ENCODE results near the gene SMIM45.
"Not testable (repeated sequence)": the region's sequence is repeated elsewhere in the genome, so short reads cannot be mapped to it uniquely, and the experiment has no call there.

The SMIM45 gene

DNA sequence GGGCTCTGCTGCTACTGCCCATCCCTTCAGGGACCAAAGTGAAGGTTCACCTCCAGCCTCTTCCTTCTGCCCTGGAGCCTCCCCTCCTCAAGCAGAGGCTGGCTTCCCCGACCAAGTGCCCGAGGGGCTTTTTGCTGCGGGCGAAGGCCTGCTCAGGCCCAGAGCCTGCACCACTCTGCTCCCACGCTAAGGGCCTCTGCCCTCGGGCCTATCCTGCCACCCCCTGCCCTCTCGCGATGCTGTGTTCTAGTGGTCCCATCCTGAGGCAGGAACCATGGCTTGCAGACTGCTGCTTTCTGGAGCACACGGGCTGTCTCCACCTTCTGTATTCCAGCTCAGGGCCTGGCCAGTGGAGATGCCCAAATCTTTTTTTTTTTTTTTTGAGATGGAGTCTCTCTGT lies 16.4 kb upstream of the SMIM45 start:
- no peaks in the 10 kb centered on the region for H3K36me3 ChIP-seq (ENCODE audit: control insufficient read depth in 1 of 2, insufficient read depth in 2 of 2, low read length in 2 of 2)
- no peaks in the 10 kb centered on the region for H3K9me3 ChIP-seq (ENCODE audit: control insufficient read depth in 1 of 2, low read length in 2 of 2)
- H3K27me3 ChIP-seq (ENCODE audit: control insufficient read depth in 1 of 2, insufficient read depth in 2 of 2, low read length in 2 of 2), result no peaks in the 10 kb centered on the region
- no peak overlapping the region for H3K9ac ChIP-seq (ENCODE audit: low read depth in 1 of 2, low read length in 2 of 2)
- H3K4me3 ChIP-seq (ENCODE audit: low read depth in 1 of 2, low read length in 2 of 2), result no peak overlapping the region
- H3K4me1 ChIP-seq (ENCODE audit: control insufficient read depth in 1 of 2, insufficient read depth in 2 of 2, low read length in 2 of 2), result peaks cover 5 to 8% of the 10 kb centered on the region in 2 donors
- H3K27ac ChIP-seq (ENCODE audit: low read depth, low read length), result no peak overlapping the region

DNA sequence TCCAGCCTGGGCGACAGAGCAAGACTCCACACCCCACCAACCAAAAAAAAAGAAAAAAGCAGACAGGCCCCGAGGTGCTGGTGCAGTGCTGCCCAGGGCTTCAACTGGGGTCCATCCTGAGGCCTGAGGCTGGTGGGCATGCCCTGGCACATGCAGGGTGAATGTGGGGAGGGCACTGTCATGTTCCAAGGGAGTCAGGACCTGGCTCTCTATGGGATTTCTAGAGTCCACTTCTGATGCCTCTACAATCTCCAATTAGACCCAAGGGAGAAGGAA lies 15.1 kb upstream of the SMIM45 start:
- H3K27ac ChIP-seq (ENCODE audit: low read depth, low read length), result no peak overlapping the region
- no peak overlapping the region for H3K4me3 ChIP-seq (ENCODE audit: low read depth in 1 of 2, low read length in 2 of 2)
- peaks cover 10 to 17% of the 10 kb centered on the region in 2 donors for H3K4me1 ChIP-seq (ENCODE audit: control insufficient read depth in 1 of 2, insufficient read depth in 2 of 2, low read length in 2 of 2)
- H3K27me3 ChIP-seq (ENCODE audit: control insufficient read depth in 1 of 2, insufficient read depth in 2 of 2, low read length in 2 of 2), result no peaks in the 10 kb centered on the region
- no peaks in the 10 kb centered on the region for H3K9me3 ChIP-seq (ENCODE audit: control insufficient read depth in 1 of 2, low read length in 2 of 2)
- peaks cover 0 to 6% of the 10 kb centered on the region in 2 donors for H3K36me3 ChIP-seq (ENCODE audit: control insufficient read depth in 1 of 2, insufficient read depth in 2 of 2, low read length in 2 of 2)
- H3K9ac ChIP-seq (ENCODE audit: low read depth in 1 of 2, low read length in 2 of 2), result no peak overlapping the region

DNA sequence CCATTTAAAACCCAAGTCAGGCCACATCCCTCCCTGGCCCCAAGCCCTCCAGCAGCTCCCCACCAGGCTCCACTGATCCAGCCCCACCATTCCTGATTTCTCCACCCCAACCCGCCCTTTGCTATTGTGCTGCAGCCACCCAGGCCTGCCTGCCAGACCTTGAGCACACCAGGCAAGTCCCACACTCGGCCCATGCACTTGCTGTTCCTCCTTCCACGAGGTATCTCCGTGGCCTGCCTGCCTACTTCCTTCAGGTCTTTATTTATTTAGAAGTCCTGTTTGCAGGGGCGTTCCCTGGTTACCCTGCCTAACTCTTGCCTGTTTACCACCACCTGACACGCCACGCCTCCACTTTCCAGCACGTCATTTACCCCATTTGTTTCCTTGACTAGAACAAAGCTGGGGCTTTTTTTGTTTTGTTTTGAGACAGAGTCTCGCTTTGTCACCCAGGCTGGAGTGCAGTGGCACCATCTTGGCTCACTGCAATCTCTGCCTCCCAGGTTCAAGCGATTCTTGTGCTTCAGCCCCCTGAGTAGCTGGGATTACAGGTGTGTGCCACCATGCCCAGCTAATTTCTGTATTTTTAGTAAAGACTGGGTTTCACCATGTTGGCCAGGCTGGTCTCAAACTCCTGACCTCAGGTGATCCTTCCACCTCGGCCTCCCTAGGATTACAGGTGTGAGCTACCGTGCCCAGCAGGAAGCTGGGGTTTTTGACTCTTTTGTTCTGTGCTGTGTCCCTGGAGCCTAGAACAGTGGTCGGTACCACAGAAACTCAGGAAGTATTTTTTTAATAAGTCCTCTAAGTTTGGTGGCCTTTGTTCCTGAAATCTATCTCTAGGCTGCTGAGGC lies 11.7 kb upstream of the SMIM45 start:
- Histone ChIP-seq H3K36me3 (ENCODE audit: control insufficient read depth in 1 of 2, insufficient read depth in 2 of 2, low read length in 2 of 2) (peaks cover 0 to 6% of the 10 kb centered on the region in 2 donors), H3K4me1 (ENCODE audit: control insufficient read depth in 1 of 2, insufficient read depth in 2 of 2, low read length in 2 of 2) (peaks cover 17 to 21% of the 10 kb centered on the region in 2 donors), H3K4me3 (ENCODE audit: low read depth in 1 of 2, low read length in 2 of 2) (peak overlapping the region in 1 of 2 donors; percentile 44), H3K9me3 (ENCODE audit: control insufficient read depth in 1 of 2, low read length in 2 of 2) (no peaks in the 10 kb centered on the region), H3K27ac (ENCODE audit: low read depth, low read length) (peak overlapping the region; percentile 82), H3K27me3 (ENCODE audit: control insufficient read depth in 1 of 2, insufficient read depth in 2 of 2, low read length in 2 of 2) (no peaks in the 10 kb centered on the region), H3K9ac (ENCODE audit: low read depth in 1 of 2, low read length in 2 of 2) (peak overlapping the region in 1 of 2 donors; percentile 28)

DNA sequence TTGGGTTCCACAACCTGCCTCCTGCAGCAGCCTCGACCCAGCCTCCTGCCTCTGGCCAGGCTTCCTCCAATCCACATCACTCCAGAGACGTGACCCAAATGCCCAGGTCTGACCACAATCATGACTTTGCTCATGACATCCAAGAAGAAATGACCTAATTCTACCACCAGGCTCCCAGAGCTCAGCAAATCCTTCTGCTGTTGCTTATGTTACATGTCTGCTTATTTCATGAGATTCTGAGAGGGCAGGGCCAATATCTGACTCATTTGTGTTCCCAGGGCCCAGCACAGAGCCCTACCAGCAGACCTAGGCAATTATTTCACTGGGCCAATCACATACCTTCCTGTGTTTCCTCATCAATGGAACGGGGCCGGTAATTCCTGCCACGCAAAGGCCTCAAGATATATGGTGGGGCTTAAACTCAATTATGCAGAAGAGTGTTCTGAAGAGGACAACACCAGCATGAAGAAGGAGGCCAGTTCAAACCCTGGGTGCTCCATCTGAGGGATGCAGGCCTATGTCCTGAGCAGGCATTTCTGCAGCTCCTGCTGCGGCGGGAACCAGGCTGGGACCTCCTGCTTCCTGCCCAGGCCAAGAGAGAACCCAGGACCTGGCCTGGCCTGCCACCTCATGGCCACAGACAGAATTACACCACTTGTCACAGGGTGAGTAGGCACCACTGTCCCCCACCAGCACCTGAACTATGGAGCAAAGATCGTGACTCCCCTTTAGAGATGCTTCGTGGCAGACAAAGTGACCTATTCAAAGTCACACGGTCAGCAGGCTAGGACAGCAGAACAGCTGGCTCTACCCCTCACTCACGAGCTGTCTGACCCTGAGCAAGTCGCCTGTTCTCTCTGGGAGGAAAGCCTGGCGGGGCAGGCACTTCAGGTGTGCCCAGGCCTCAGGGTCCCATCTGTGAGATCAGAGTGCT lies 10.9 kb upstream of the SMIM45 start:
- peak overlapping the region; percentile 55 for H3K27ac ChIP-seq (ENCODE audit: low read depth, low read length)
- peaks cover 23 to 26% of the 10 kb centered on the region in 2 donors for H3K4me1 ChIP-seq (ENCODE audit: control insufficient read depth in 1 of 2, insufficient read depth in 2 of 2, low read length in 2 of 2)
- peak overlapping the region in 1 of 2 donors; percentile 9 for H3K4me3 ChIP-seq (ENCODE audit: low read depth in 1 of 2, low read length in 2 of 2)
- no peaks in the 10 kb centered on the region for H3K9me3 ChIP-seq (ENCODE audit: control insufficient read depth in 1 of 2, low read length in 2 of 2)
- H3K36me3 ChIP-seq (ENCODE audit: control insufficient read depth in 1 of 2, insufficient read depth in 2 of 2, low read length in 2 of 2), result peaks cover 0 to 6% of the 10 kb centered on the region in 2 donors
- peak overlapping the region; percentile 28 to 38 for H3K9ac ChIP-seq (ENCODE audit: low read depth in 1 of 2, low read length in 2 of 2)
- no peaks in the 10 kb centered on the region for H3K27me3 ChIP-seq (ENCODE audit: control insufficient read depth in 1 of 2, insufficient read depth in 2 of 2, low read length in 2 of 2)

DNA sequence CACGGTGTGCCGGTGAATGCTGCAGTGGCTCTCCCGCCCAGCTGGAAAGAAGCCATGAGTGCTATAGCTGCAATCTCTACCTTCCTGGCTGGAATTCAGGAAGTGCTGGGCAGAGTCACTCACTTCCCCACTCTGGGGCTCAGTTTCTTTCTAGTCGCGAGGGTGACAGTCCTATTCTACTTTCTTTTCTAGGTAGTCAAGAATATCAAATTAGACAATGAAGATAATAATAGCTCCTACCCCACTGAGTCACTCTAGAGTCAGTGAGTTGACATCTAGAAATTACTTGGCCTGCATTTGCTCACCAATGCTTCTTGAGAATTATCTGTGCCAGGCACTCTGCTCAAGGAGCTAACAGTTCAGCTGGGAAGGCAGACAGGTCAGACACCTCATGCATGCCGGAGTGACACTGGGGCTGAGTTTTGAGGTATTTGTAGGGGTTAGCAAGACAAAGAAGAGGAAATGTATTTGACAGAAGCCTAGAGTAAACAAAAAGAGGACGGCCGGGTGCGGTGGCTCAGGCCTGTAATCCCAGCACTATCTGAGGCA lies 8.2 kb upstream of the SMIM45 start:
- peaks cover 28 to 32% of the 10 kb centered on the region in 2 donors for H3K4me1 ChIP-seq (ENCODE audit: control insufficient read depth in 1 of 2, insufficient read depth in 2 of 2, low read length in 2 of 2)
- no peak overlapping the region for H3K27ac ChIP-seq (ENCODE audit: low read depth, low read length)
- no peaks in the 10 kb centered on the region for H3K9me3 ChIP-seq (ENCODE audit: control insufficient read depth in 1 of 2, low read length in 2 of 2)
- H3K4me3 ChIP-seq (ENCODE audit: low read depth in 1 of 2, low read length in 2 of 2), result no peak overlapping the region
- no peaks in the 10 kb centered on the region for H3K27me3 ChIP-seq (ENCODE audit: control insufficient read depth in 1 of 2, insufficient read depth in 2 of 2, low read length in 2 of 2)
- H3K36me3 ChIP-seq (ENCODE audit: control insufficient read depth in 1 of 2, insufficient read depth in 2 of 2, low read length in 2 of 2), result peaks cover 0 to 6% of the 10 kb centered on the region in 2 donors
- no peak overlapping the region for H3K9ac ChIP-seq (ENCODE audit: low read depth in 1 of 2, low read length in 2 of 2)

DNA sequence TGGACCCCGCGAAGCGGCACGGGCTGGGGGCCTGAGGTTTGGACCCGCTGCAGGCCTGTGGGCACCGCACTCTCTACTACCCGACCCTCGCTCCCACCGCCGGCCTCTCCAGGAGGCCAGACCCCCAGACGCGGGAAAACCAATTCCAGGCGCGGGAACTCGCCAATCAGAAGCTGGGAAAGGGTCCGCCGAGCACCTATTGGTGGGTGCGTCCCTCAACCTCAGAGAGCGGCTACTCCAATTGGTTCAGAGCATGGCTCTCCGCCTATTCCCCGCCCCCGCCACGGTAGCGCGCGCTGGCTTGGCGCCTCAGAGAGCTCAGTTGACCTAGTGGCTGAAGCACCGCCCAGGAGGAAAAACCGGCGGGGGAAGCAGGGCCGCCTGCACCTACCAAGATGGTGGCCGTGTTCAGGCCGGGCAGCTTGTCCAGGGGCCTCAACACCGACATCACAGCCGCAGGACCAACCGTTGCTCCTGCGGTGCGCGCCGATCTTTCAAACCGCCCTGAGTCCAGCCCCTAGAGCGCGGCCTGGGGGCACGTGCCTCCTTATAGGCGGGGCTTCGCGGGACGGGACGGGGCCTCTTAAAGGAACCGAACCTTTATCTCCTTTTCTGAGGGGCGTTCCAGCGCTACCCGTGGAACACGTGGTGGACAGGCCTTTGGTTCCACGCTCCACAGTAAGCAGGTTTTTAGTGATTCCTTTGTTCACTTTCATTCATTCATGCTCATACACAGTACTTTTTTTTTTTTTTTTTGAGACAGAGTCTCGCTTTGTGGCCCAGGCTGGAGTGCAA lies 5.1 kb upstream of the SMIM45 start, which contains the start of gene CENPM:
TSS of gene CENPM (minus strand) at position 524 of the 795 bp plus-strand sequence. CDS start at position 448, 76 bp downstream.
- Histone ChIP-seq H3K27ac (ENCODE audit: low read depth, low read length) (no peak within 1 kb of the TSS), H3K36me3 (ENCODE audit: control insufficient read depth in 1 of 2, insufficient read depth in 2 of 2, low read length in 2 of 2) (peaks cover 0 to under 1% of the 10 kb centered on the region in 2 donors), H3K9ac (ENCODE audit: low read depth in 1 of 2, low read length in 2 of 2) (peak within 1 kb of the TSS; percentile 65 to 72), H3K27me3 (ENCODE audit: control insufficient read depth in 1 of 2, insufficient read depth in 2 of 2, low read length in 2 of 2) (no peaks in the 10 kb centered on the region), H3K4me3 (ENCODE audit: low read depth in 1 of 2, low read length in 2 of 2) (peak within 1 kb of the TSS; percentile 88 to 94), H3K4me1 (ENCODE audit: control insufficient read depth in 1 of 2, insufficient read depth in 2 of 2, low read length in 2 of 2) (peaks cover 15 to 18% of the 10 kb centered on the region in 2 donors), H3K9me3 (ENCODE audit: control insufficient read depth in 1 of 2, low read length in 2 of 2) (no peaks in the 10 kb centered on the region)

DNA sequence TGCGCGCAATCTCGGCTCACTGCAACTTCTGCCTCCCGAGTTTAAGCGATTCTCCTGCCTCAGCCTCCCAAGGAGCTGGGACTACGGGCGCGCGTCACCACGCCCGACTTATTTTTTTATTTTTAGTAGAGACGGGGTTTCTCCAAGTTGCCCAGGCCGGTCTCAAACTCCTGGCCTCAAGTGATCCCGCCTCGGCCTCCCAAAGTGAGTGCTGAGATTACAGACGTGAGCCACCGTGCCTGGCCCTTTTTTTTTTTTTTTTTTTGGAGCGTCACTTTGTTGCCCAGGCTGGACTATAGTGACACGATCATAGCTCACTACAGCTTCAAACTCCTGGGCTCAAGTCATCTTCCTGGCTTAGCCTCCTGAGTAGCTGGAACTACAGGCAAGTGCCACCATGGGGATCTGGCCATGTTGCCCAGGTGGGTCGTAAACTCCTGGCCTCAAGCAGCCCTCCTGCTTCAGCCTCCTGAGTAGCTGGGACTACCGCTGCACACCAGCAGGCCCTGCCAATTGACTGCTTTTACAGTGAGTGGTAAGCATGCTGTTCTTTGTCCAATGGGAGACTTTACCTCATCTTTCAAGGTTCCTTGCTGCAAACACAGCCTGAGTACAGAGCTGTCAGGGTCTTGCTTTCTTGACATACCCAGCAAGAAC lies 4.4 kb upstream of the SMIM45 start:
- Histone ChIP-seq H3K27me3 (ENCODE audit: control insufficient read depth in 1 of 2, insufficient read depth in 2 of 2, low read length in 2 of 2) (no peaks in the 10 kb centered on the region), H3K36me3 (ENCODE audit: control insufficient read depth in 1 of 2, insufficient read depth in 2 of 2, low read length in 2 of 2) (no peaks in the 10 kb centered on the region), H3K9me3 (ENCODE audit: control insufficient read depth in 1 of 2, low read length in 2 of 2) (no peaks in the 10 kb centered on the region), H3K4me1 (ENCODE audit: control insufficient read depth in 1 of 2, insufficient read depth in 2 of 2, low read length in 2 of 2) (peaks cover 15 to 18% of the 10 kb centered on the region in 2 donors), H3K4me3 (ENCODE audit: low read depth in 1 of 2, low read length in 2 of 2) (peak overlapping the region; percentile 88 to 94), H3K27ac (ENCODE audit: low read depth, low read length) (no peak overlapping the region), H3K9ac (ENCODE audit: low read depth in 1 of 2, low read length in 2 of 2) (peak overlapping the region; percentile 25 to 42)

DNA sequence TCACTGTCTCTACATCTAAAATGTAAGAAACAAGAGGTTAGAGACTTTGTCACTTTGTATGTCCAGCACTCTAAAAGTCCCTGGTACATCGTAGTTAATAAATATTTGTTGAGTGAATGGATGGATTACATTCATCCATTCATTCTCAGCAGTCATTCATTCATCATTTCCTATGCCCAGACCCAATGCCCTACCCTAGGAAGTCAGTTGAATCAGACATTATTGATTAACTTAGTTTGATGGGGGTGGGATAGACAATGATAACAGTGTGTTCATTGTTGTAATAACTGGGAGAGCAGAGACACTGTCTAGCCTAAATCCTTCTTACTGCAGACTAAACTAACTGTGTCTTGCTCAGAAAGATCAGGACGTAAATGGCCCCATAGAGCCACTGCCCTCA lies 3.8 kb upstream of the SMIM45 start:
- H3K9me3 ChIP-seq (ENCODE audit: control insufficient read depth in 1 of 2, low read length in 2 of 2), result no peaks in the 10 kb centered on the region
- H3K4me3 ChIP-seq (ENCODE audit: low read depth in 1 of 2, low read length in 2 of 2), result no peak overlapping the region
- no peaks in the 10 kb centered on the region for H3K27me3 ChIP-seq (ENCODE audit: control insufficient read depth in 1 of 2, insufficient read depth in 2 of 2, low read length in 2 of 2)
- no peaks in the 10 kb centered on the region for H3K36me3 ChIP-seq (ENCODE audit: control insufficient read depth in 1 of 2, insufficient read depth in 2 of 2, low read length in 2 of 2)
- H3K4me1 ChIP-seq (ENCODE audit: control insufficient read depth in 1 of 2, insufficient read depth in 2 of 2, low read length in 2 of 2), result peaks cover 15 to 18% of the 10 kb centered on the region in 2 donors
- no peak overlapping the region for H3K27ac ChIP-seq (ENCODE audit: low read depth, low read length)
- no peak overlapping the region for H3K9ac ChIP-seq (ENCODE audit: low read depth in 1 of 2, low read length in 2 of 2)

DNA sequence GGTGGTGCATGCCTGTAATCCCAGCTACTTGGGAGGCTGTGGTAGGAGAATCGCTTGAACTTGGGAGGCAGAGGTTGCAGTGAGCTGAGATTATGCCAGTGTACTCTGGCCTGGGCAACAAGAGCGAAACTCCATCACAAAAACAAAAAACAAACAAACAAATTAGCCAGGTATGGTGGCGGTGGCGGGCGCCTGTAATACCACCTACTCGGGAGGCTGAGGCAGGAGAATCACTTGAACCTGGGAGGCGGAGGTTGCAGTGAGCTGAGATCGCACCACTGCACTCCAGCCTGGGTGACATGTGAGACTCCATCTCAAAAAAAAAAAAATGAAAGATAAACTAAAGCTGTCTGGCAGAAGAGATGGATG lies 3.0 kb upstream of the SMIM45 start:
- not testable (repeated sequence) for H3K27ac ChIP-seq (ENCODE audit: low read depth, low read length); H3K9ac ChIP-seq (ENCODE audit: low read depth in 1 of 2, low read length in 2 of 2); H3K9me3 ChIP-seq (ENCODE audit: control insufficient read depth in 1 of 2, low read length in 2 of 2); H3K36me3 ChIP-seq (ENCODE audit: control insufficient read depth in 1 of 2, insufficient read depth in 2 of 2, low read length in 2 of 2); H3K4me3 ChIP-seq (ENCODE audit: low read depth in 1 of 2, low read length in 2 of 2); H3K27me3 ChIP-seq (ENCODE audit: control insufficient read depth in 1 of 2, insufficient read depth in 2 of 2, low read length in 2 of 2)
- H3K4me1 ChIP-seq (ENCODE audit: control insufficient read depth in 1 of 2, insufficient read depth in 2 of 2, low read length in 2 of 2), result peaks cover 12 to 15% of the 10 kb centered on the region in 2 donors

All from duodenal mucosa (tissue), 2 donors.